GM12878 (cell line): ENCODE measurements around the gene CTDP1. TPM values are rescaled to one million over a fixed set of nuclear protein-coding genes. Genes with fewer than 3 reads are reported as not detected.

Source experiments
- ASH2L ChIP-seq: fragments of 300-600, 200-600 bp; sonication (generic); IDR thresholded peaks from 2 replicates; pipeline ENCODE4 v1.6.1; 2017; ENCODE audit warnings: low read depth, mild to moderate bottlenecking, borderline replicate concordance
- ATF2 ChIP-seq: IDR thresholded peaks from 2 replicates; pipeline ENCODE4 v1.6.1; 2012; ENCODE audit warnings: low read length, inconsistent platforms
- BCL11A ChIP-seq: IDR thresholded peaks from 2 replicates; pipeline ENCODE4 v1.6.1; 2011; ENCODE audit warnings: low read depth, low read length
- BRCA1 ChIP-seq: IDR thresholded peaks from 2 replicates; pipeline ENCODE4 v1.6.1; 2011; ENCODE audit warnings: low read depth, low read length, improper control_type of control experiment
- CHD4 ChIP-seq: fragments of 200-600 bp; sonication (generic); IDR thresholded peaks from 2 replicates; pipeline ENCODE4 v1.6.1; 2016; ENCODE audit warnings: mild to moderate bottlenecking
- EZH2 ChIP-seq: IDR thresholded peaks from 2 replicates; pipeline ENCODE4 v1.6.1; 2012; ENCODE audit warnings: low read depth, mild to moderate bottlenecking, control low read depth, inconsistent platforms, low read length, borderline replicate concordance; ENCODE audit not compliant: control insufficient read depth
- FOS ChIP-seq: IDR thresholded peaks from 3 replicates; pipeline ENCODE4 v1.6.1; 2011; ENCODE audit warnings: borderline replicate concordance; ENCODE audit not compliant: insufficient read length; ENCODE audit errors: extremely low read depth
- FOXK2 ChIP-seq: fragments of 450-650 bp; IDR thresholded peaks from 2 replicates; pipeline ENCODE4 v1.6.1; 2017; ENCODE audit warnings: mild to moderate bottlenecking, moderate library complexity
- GATAD2B ChIP-seq: fragments of 450-650 bp; conservative IDR thresholded peaks from 2 replicates; pipeline ENCODE4 v1.6.1; 2017; ENCODE audit warnings: low read depth, mild to moderate bottlenecking, moderate library complexity
- JUNB ChIP-seq: IDR thresholded peaks from 2 replicates; pipeline ENCODE4 v1.6.1; 2016; ENCODE audit warnings: antibody characterized with exemption, mild to moderate bottlenecking
- MAX ChIP-seq: IDR thresholded peaks from 2 replicates; pipeline ENCODE4 v1.6.1; 2012; ENCODE audit warnings: low read depth, low read length, improper control_type of control experiment
- MEF2B ChIP-seq: fragments of 450-650 bp; IDR thresholded peaks from 2 replicates; pipeline ENCODE4 v1.6.1; 2018; ENCODE audit warnings: mild to moderate bottlenecking, moderate library complexity; ENCODE audit not compliant: partially characterized antibody, poor library complexity, severe bottlenecking
- MYB ChIP-seq: fragments of 150-350 bp; IDR thresholded peaks from 2 replicates; pipeline ENCODE4 v1.6.1; 2014; ENCODE audit warnings: mild to moderate bottlenecking, low read depth, low read length, borderline replicate concordance
- NFIC ChIP-seq: IDR thresholded peaks from 2 replicates; pipeline ENCODE4 v1.6.1; 2012; ENCODE audit warnings: low read depth, mild to moderate bottlenecking, inconsistent platforms, low read length, moderate library complexity
- PKNOX1 ChIP-seq: fragments of 450-650 bp; IDR thresholded peaks from 2 replicates; pipeline ENCODE4 v1.6.1; 2016; ENCODE audit warnings: mild to moderate bottlenecking
- SKIL ChIP-seq: fragments of 450-650 bp; IDR thresholded peaks from 2 replicates; pipeline ENCODE4 v1.6.1; 2017; ENCODE audit warnings: mild to moderate bottlenecking, low read depth, inconsistent platforms; ENCODE audit not compliant: poor library complexity, severe bottlenecking
- SRF ChIP-seq, 2 experiments: IDR thresholded peaks; 2 replicates each; pipeline ENCODE4 v1.6.1; 2011; ENCODE audit warnings: low read depth in 2 of 2, low read length in 2 of 2, mild to moderate bottlenecking in 1 of 2, moderate library complexity in 1 of 2
- SUPT20H ChIP-seq: IDR thresholded peaks from 2 replicates; pipeline ENCODE4 v1.6.1; 2011; ENCODE audit warnings: low read depth, mild to moderate bottlenecking, low read length, moderate library complexity, borderline replicate concordance; ENCODE audit not compliant: control insufficient read depth
- TAF1 ChIP-seq: IDR thresholded peaks from 2 replicates; pipeline ENCODE4 v1.6.1; 2011; ENCODE audit warnings: mild to moderate bottlenecking, low read depth, low read length, borderline replicate concordance
- ZBED1 ChIP-seq: IDR thresholded peaks from 2 replicates; pipeline ENCODE4 v1.6.1; 2016; ENCODE audit warnings: borderline replicate concordance
- ZBTB33 ChIP-seq: fragments of 450-650 bp; IDR thresholded peaks from 2 replicates; pipeline ENCODE4 v1.6.1; 2017; ENCODE audit warnings: mild to moderate bottlenecking
- ZNF207 ChIP-seq: fragments of 450-650 bp; IDR thresholded peaks from 2 replicates; pipeline ENCODE4 v1.6.1; 2014; ENCODE audit warnings: antibody characterized with exemption, mild to moderate bottlenecking, borderline replicate concordance
- ZZZ3 ChIP-seq: IDR thresholded peaks from 2 replicates; pipeline ENCODE4 v1.6.1; 2011; ENCODE audit warnings: low read depth; ENCODE audit not compliant: control insufficient read depth, insufficient read length
- polyA plus RNA-seq, 11 experiments: library from polyadenylated mRNA; depleted of rRNA in 4 of 11; unstranded in 6 of 11; stranded (reverse) in 5 of 11; fragments of >200 nt; fragmentation: Nextera tagmentation in 4 of 11; fragmentation: Illumina TruSeq in 1 of 11; extraction: Ambion mirVana in 4 of 11; extraction: Trizol in 1 of 11; gene quantifications; 1 replicate in 1 of 11; 2 replicates in 10 of 11; pipeline versions ENCODE4 v1.2.1 to v1.2.3, GENCODE V29; 2011 to 2016; ENCODE audit warnings: inconsistent platforms in 2 of 11, missing spikeins in 2 of 11, low read depth in 1 of 11
- total RNA-seq, 4 experiments: library from RNA; depleted of rRNA in 3 of 4; stranded (reverse); fragments of >200 nt in 3 of 4; fragmentation: Illumina TruSeq in 1 of 4; extraction: Trizol in 1 of 4; gene quantifications; 2 replicates each; pipeline versions ENCODE4 v1.2.1 to v1.2.3, GENCODE V29; 2013 to 2021

CTDP1 gene
- total and polyA plus RNA-seq, 10 of the 15 experiments (the other 5 are each of a cell fraction or from before 2014, with no cell fraction given): 0.32 to 31.3 (median 8.8) TPM

- TF ChIP-seq SKIL: no peak
- peak; percentile 62; the same call in 1 of the 2 replicates for TF ChIP-seq TAF1
- no peak for TF ChIP-seq ZBED1
- no peak for TF ChIP-seq PKNOX1
- no peak for TF ChIP-seq EZH2
- no peak for TF ChIP-seq BCL11A
- TF ChIP-seq GATAD2B: peak; percentile 88
- no peak for TF ChIP-seq FOXK2
- TF ChIP-seq SRF (IDR thresholded peaks at IDR 0.05; ENCODE audit: low read depth in 2 of 2, low read length in 2 of 2): 0 out of 4 replicates have a peak, but pooled peaks of 1 of the 2 experiments have one; percentile 6
- TF ChIP-seq MAX: peak; percentile 75; the same call in 1 of the 2 replicates
- peak; percentile 34 for TF ChIP-seq MEF2B
- no peak for TF ChIP-seq FOS
- no peak for TF ChIP-seq ZBTB33
- TF ChIP-seq MYB: no peak
- TF ChIP-seq BRCA1: peak; percentile 54
- no peak for TF ChIP-seq SUPT20H
- no peak for TF ChIP-seq ZZZ3
- no peak for TF ChIP-seq ATF2
- no peak for TF ChIP-seq ZNF207
- no peak for TF ChIP-seq NFIC
- TF ChIP-seq CHD4: no peak
- TF ChIP-seq ASH2L: no peak; the same call in 1 of the 2 replicates
- TF ChIP-seq JUNB: no peak
Measured at GRCh38 chr18:79678665-79679551, 695 bp upstream of the CTDP1 start (continued).
